H1 (cell line): Measurements from ENCODE around the gene KRT13.

ENCODE experiments used
- CHD2 ChIP-seq: IDR thresholded peaks from 2 replicates; pipeline ENCODE4 v1.6.1; 2012; ENCODE audit warnings: low read length, improper control_type of control experiment
- EZH2 ChIP-seq: fragments of 200-600 bp; sonication (generic); IDR thresholded peaks from 2 replicates; pipeline ENCODE4 v1.7.1; 2012; ENCODE audit warnings: low read depth, mild to moderate bottlenecking, moderate library complexity, low read length, inconsistent platforms; ENCODE audit not compliant: severe bottlenecking
- KDM5A ChIP-seq: fragments of 200-600 bp; IDR thresholded peaks from 2 replicates; pipeline ENCODE4 v1.7.1; 2012; ENCODE audit warnings: mild to moderate bottlenecking, low read length, inconsistent platforms, mixed read lengths
- NRF1 ChIP-seq: IDR thresholded peaks from 2 replicates; pipeline ENCODE4 v1.6.1; 2011; ENCODE audit warnings: mild to moderate bottlenecking, low read depth, low read length, improper control_type of control experiment
- PHF8 ChIP-seq: fragments of 200-600 bp; sonication (generic); conservative IDR thresholded peaks from 2 replicates; pipeline ENCODE4 v1.7.1; 2012; ENCODE audit warnings: low read depth, mild to moderate bottlenecking, inconsistent platforms, low read length, moderate library complexity
- POLR2A ChIP-seq, 2 experiments: IDR thresholded peaks; 1 replicate in 1 of 2; 2 replicates in 1 of 2; pipeline ENCODE4 v1.6.1; 2011; ENCODE audit warnings: low read depth in 2 of 2, low read length in 2 of 2, mild to moderate bottlenecking in 2 of 2; ENCODE audit errors: control extremely low read depth in 1 of 2
- POLR2AphosphoS5 ChIP-seq: IDR thresholded peaks from 2 replicates; pipeline ENCODE4 v1.6.1; 2011; ENCODE audit warnings: low read depth, low read length
- RAD21 ChIP-seq, 2 experiments: IDR thresholded peaks in 1 of 2; conservative IDR thresholded peaks in 1 of 2; 2 replicates each; pipeline ENCODE4 v1.6.1; 2011; ENCODE audit warnings: low read depth in 2 of 2, low read length in 2 of 2, improper control_type of control experiment in 1 of 2, inconsistent platforms in 1 of 2, mild to moderate bottlenecking in 1 of 2, moderate library complexity in 1 of 2
- TAF1 ChIP-seq: IDR thresholded peaks from 2 replicates; pipeline ENCODE4 v1.6.1; 2011; ENCODE audit warnings: mild to moderate bottlenecking, low read depth, low read length
- TBP ChIP-seq: IDR thresholded peaks from 2 replicates; pipeline ENCODE4 v1.6.1; 2011; ENCODE audit warnings: low read depth, low read length, improper control_type of control experiment
- TF ChIP-seq, protein P1 (sequence below), 3 experiments: IDR thresholded peaks; 1 replicate in 2 of 3; 2 replicates in 1 of 3; pipeline versions ENCODE4 v1.5.1 to v1.6.1; 2011; ENCODE audit warnings: low read length in 3 of 3, mild to moderate bottlenecking in 3 of 3, inconsistent platforms in 2 of 3, low read depth in 1 of 3, moderate library complexity in 1 of 3; ENCODE audit not compliant: insufficient read depth in 1 of 3; ENCODE audit errors: control extremely low read depth in 1 of 3
- TF ChIP-seq, protein P2 (sequence below): IDR thresholded peaks from 2 replicates; pipeline ENCODE4 v1.6.1; 2011; ENCODE audit warnings: low read length, improper control_type of control experiment
- TF ChIP-seq, protein P3 (sequence below): IDR thresholded peaks from 2 replicates; pipeline ENCODE4 v1.6.1; 2011; ENCODE audit warnings: low read depth, mild to moderate bottlenecking, low read length; ENCODE audit not compliant: insufficient read depth

DNA sequence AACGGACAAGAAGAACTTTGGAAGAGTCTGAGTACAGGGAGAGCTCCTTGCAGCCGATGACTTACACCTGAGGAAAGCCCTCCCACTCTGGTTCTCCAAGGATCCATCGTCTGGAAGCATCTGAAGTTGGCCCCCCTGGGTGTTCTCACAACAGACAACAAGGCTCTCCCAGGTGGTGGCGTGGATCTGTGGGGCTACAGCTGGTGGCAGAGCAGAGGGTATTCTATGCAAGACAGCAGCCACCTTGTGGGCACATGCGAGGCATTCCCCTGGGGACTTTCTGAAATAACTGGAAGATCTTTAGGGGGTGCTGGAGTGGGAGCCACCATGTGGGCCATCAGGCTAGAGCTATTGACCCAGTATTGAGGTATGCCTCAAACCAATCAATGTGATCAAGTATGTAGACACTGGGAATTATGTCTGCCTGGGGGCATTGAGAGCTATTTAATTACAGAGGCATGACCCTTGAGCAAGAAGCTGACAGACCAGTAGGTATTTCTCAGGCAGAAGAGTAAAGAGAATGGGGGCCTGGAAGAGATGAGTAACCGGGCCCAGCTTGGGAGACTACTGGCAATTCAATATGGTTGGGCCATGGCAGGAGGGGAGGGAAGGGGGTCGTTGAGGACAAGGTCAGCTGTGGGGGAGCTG lies 29.6 kb upstream of the KRT13 start:
- TF ChIP-seq, protein P1, sequence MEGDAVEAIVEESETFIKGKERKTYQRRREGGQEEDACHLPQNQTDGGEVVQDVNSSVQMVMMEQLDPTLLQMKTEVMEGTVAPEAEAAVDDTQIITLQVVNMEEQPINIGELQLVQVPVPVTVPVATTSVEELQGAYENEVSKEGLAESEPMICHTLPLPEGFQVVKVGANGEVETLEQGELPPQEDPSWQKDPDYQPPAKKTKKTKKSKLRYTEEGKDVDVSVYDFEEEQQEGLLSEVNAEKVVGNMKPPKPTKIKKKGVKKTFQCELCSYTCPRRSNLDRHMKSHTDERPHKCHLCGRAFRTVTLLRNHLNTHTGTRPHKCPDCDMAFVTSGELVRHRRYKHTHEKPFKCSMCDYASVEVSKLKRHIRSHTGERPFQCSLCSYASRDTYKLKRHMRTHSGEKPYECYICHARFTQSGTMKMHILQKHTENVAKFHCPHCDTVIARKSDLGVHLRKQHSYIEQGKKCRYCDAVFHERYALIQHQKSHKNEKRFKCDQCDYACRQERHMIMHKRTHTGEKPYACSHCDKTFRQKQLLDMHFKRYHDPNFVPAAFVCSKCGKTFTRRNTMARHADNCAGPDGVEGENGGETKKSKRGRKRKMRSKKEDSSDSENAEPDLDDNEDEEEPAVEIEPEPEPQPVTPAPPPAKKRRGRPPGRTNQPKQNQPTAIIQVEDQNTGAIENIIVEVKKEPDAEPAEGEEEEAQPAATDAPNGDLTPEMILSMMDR (IDR thresholded peaks at IDR 0.05; ENCODE audit: control extremely low read depth in 1 of 3, insufficient read depth in 1 of 3, low read depth in 1 of 3, low read length in 3 of 3): peak in 2 of 3 experiments; percentile 3 to 7; a peak in 1 of 4 replicates
- TF ChIP-seq CHD2: no peak
- no peak for TF ChIP-seq POLR2A (IDR thresholded peaks at IDR 0.05; ENCODE audit: control extremely low read depth in 1 of 2, low read depth in 2 of 2, low read length in 2 of 2)
- TF ChIP-seq PHF8: no peak
- TF ChIP-seq TAF1: no peak
- TF ChIP-seq EZH2: no peak
- no peak for TF ChIP-seq RAD21 (IDR thresholded peaks at IDR 0.05 in 1 of 2, conservative IDR thresholded peaks at IDR 0.05 in 1 of 2; ENCODE audit: low read depth in 2 of 2, low read length in 2 of 2)
- no peak for TF ChIP-seq TBP
- TF ChIP-seq, protein P2, sequence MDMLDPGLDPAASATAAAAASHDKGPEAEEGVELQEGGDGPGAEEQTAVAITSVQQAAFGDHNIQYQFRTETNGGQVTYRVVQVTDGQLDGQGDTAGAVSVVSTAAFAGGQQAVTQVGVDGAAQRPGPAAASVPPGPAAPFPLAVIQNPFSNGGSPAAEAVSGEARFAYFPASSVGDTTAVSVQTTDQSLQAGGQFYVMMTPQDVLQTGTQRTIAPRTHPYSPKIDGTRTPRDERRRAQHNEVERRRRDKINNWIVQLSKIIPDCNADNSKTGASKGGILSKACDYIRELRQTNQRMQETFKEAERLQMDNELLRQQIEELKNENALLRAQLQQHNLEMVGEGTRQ: no peak
- TF ChIP-seq, protein P3, sequence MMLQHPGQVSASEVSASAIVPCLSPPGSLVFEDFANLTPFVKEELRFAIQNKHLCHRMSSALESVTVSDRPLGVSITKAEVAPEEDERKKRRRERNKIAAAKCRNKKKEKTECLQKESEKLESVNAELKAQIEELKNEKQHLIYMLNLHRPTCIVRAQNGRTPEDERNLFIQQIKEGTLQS: no peak
- TF ChIP-seq POLR2AphosphoS5: no peak
- TF ChIP-seq KDM5A: no peak
- no peak for TF ChIP-seq NRF1
